Measurements from ENCODE around the gene RNF146. TPM values are rescaled to one million over a fixed set of nuclear protein-coding genes. Genes with fewer than 3 reads are reported as not detected.

The RNF146 gene
- polyA plus RNA-seq, 1 donor from 2014 or later, result 244 TPM

DNA sequence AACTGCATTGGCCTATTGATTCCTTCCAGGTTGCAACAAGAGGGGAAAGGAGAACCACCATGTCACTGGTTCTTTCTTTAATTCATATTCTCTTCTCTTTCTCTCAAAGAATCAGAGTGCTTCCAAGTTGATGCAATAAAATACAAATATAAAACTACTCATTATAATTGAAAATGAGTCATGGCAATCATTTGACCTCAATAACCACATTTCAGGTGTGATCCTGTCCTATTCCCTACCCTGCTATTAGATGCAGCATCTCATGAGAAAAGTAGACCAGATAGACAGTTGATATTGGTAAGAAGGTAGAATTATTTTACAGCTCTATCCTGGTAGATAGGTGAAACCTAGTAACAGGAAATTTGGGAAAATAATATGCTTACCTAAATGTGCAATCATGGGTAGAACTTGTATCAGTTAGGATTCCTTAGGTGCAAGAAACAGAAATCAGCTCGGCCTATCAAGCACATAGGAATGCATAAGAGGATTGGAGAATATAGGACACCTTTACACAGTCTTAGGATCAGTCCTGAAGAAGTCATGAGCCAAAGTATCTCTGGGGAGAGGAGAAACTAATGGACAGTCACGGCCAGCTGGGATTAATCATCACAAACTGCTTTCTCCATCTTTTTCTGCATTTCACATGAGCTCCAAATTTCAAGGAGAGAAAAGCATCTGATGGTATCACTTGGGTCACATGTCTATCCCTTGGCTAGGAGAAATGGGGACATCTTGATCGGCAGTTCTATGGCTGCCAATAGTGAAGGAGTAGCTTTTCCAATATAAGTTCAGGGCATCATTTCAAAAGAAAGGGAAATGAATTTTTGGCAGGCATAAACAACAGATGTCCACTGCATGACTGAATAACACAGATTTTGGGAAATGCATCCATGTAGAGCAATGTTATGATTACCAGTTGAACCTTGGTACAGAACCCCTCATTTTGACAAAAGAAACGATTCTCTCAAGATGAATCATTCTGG lies 19.3 kb upstream of the RNF146 start:
- no peak overlapping the region for H3K4me2 ChIP-seq (ENCODE audit: low read length)
- H3K9me3 ChIP-seq (ENCODE audit: low read length), result no peaks in the 10 kb centered on the region
- H3K4me3 ChIP-seq (ENCODE audit: low read length), result no peak overlapping the region
- H3K27ac ChIP-seq (ENCODE audit: low read length), result no peak overlapping the region
- no peaks in the 10 kb centered on the region for H3F3A ChIP-seq (ENCODE audit: insufficient read depth, low read length, poor library complexity, severe bottlenecking)
- no peak overlapping the region for H2AFZ ChIP-seq (ENCODE audit: low read depth, low read length)
- no peaks in the 10 kb centered on the region for H3K36me3 ChIP-seq (ENCODE audit: insufficient read depth, low read length)
- H3K9ac ChIP-seq (ENCODE audit: low read length), result no peak overlapping the region
- TF ChIP-seq TAF1 (IDR thresholded peaks at IDR 0.05; ENCODE audit: low read depth), result no peak
- no peak for TF ChIP-seq EZH2 (IDR thresholded peaks at IDR 0.05; ENCODE audit: borderline replicate concordance, insufficient read depth, low read length, poor library complexity, severe bottlenecking)
- no peaks in the 10 kb centered on the region for H4K20me1 ChIP-seq (ENCODE audit: insufficient read depth)
- H3K79me2 ChIP-seq (replicated peaks; ENCODE audit: insufficient read depth, low read length), result no peaks in the 10 kb centered on the region
- no peaks in the 10 kb centered on the region for H3K27me3 ChIP-seq (ENCODE audit: insufficient read depth, low read depth, low read length)
- no peaks in the 10 kb centered on the region for H3K9me2 ChIP-seq (ENCODE audit: insufficient read depth, low read length)

DNA sequence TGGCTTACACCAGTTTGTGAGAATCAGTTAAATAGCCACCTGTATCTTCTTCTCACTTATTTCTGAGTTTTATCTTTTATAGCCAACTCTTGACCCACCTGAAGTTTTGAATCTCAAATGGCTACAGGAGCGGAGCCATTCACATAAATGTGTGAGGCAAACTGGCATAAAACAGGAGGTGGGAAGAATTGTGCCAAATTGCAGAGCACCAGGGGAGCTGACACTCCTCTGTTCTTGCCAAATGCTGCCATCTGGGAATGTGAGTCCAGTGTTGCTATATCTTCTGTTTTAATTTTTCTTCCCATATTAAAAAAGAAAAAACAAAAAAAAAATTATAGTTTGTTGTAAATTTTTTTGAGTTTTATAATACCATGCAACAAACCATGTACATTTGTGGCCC lies 17.0 kb upstream of the RNF146 start:
- H3K9me2 ChIP-seq (ENCODE audit: insufficient read depth, low read length), result no peaks in the 10 kb centered on the region
- H3K36me3 ChIP-seq (ENCODE audit: insufficient read depth, low read length), result no peaks in the 10 kb centered on the region
- H2AFZ ChIP-seq (ENCODE audit: low read depth, low read length), result no peak overlapping the region
- H3K27me3 ChIP-seq (ENCODE audit: insufficient read depth, low read depth, low read length), result no peaks in the 10 kb centered on the region
- H3F3A ChIP-seq (ENCODE audit: insufficient read depth, low read length, poor library complexity, severe bottlenecking), result no peaks in the 10 kb centered on the region
- no peak overlapping the region for H3K4me3 ChIP-seq (ENCODE audit: low read length)
- H3K27ac ChIP-seq (ENCODE audit: low read length), result no peak overlapping the region
- no peak for TF ChIP-seq REST (IDR thresholded peaks at IDR 0.05; ENCODE audit: borderline replicate concordance)
- TF ChIP-seq RAD21 (conservative IDR thresholded peaks at IDR 0.05), result no peak
- no peak for TF ChIP-seq MXI1 (conservative IDR thresholded peaks at IDR 0.05; ENCODE audit: poor library complexity, severe bottlenecking)
- TF ChIP-seq SMC3 (conservative IDR thresholded peaks at IDR 0.05; ENCODE audit: poor library complexity), result no peak
- no peak for TF ChIP-seq CTCF (IDR thresholded peaks at IDR 0.05; ENCODE audit: poor library complexity, severe bottlenecking)
- no peak for TF ChIP-seq POLR2AphosphoS5 (IDR thresholded peaks at IDR 0.05)
- TF ChIP-seq EP300 (conservative IDR thresholded peaks at IDR 0.05; ENCODE audit: poor library complexity, severe bottlenecking), result no peak
- no peak for TF ChIP-seq EZH2 (IDR thresholded peaks at IDR 0.05; ENCODE audit: borderline replicate concordance, insufficient read depth, low read length, poor library complexity, severe bottlenecking)
- TF ChIP-seq TAF1 (IDR thresholded peaks at IDR 0.05; ENCODE audit: low read depth), result no peak
- no peak overlapping the region for H3K9ac ChIP-seq (ENCODE audit: low read length)
- no peaks in the 10 kb centered on the region for H3K79me2 ChIP-seq (replicated peaks; ENCODE audit: insufficient read depth, low read length)
- H3K4me2 ChIP-seq (ENCODE audit: low read length), result no peak overlapping the region
- H3K9me3 ChIP-seq (ENCODE audit: low read length), result no peaks in the 10 kb centered on the region
- H4K20me1 ChIP-seq (ENCODE audit: insufficient read depth), result no peaks in the 10 kb centered on the region
